Measurements from ENCODE around the gene IL17F. TPM values are rescaled to one million over a fixed set of nuclear protein-coding genes. Genes with fewer than 3 reads are reported as not detected.
A peak's percentile ranks its signal among the peaks of the same experiment; 100 is the strongest.

Gene IL17F
- total and polyA plus RNA-seq, 2 experiments from 2014 or later = not detected

GRCh38 chr6:52195886-52196285 lies 48.4 kb downstream of the IL17F start:
- Mint-ChIP-seq H3K4me1 (peaks cover 2% of the 10 kb centered on the region; the same call in 1 of the 3 replicates), H3K4me3 (no peak overlapping the region), H3K27me3 (ENCODE audit: insufficient read depth, low read depth, poor library complexity) (no peaks in the 10 kb centered on the region), H3K9me3 (peaks cover 30% of the 10 kb centered on the region), H3K27ac (no peak overlapping the region), H3K36me3 (ENCODE audit: low read depth) (peaks cover 24% of the 10 kb centered on the region)
- H3K79me2 ChIP-seq (replicated peaks; ENCODE audit: insufficient read depth) = no peaks in the 10 kb centered on the region
- H4K20me1 ChIP-seq (replicated peaks; ENCODE audit: insufficient read depth) = no peaks in the 10 kb centered on the region
- no peaks in the 10 kb centered on the region for H3F3A ChIP-seq (replicated peaks; ENCODE audit: low read depth)
- no peak overlapping the region for H3K4me3 ChIP-seq
- no peak for DNase-seq (ENCODE audit: low spot score)
- TF ChIP-seq STAT1 (IDR thresholded peaks at IDR 0.05; ENCODE audit: unreplicated experiment) (no peak), CTCF (conservative IDR thresholded peaks at IDR 0.05; ENCODE audit: low read depth in 2 of 2) (no peak), POLR2AphosphoS5 (IDR thresholded peaks at IDR 0.05; ENCODE audit: low read depth) (no peak), ETS1 (IDR thresholded peaks at IDR 0.05) (no peak), CREB1 (CRISPR knock-in tag; IDR thresholded peaks at IDR 0.05; ENCODE audit: low read depth) (no peak), JUNB (IDR thresholded peaks at IDR 0.05; ENCODE audit: unreplicated experiment) (no peak), NANOG (IDR thresholded peaks at IDR 0.05; ENCODE audit: borderline replicate concordance) (no peak)
- H3K4me1 ChIP-seq (ENCODE audit: insufficient read depth) = no peaks in the 10 kb centered on the region
- H3K27ac ChIP-seq (ENCODE audit: low read depth) = no peak overlapping the region
- no peak overlapping the region for H2AFZ ChIP-seq
- H3K9me2 ChIP-seq (ENCODE audit: insufficient read depth) = peaks cover 28% of the 10 kb centered on the region
- no peak overlapping the region for H3K4me2 ChIP-seq
- no peaks in the 10 kb centered on the region for H3K27me3 ChIP-seq (ENCODE audit: insufficient read depth)
- ATAC-seq = no peak
- H3K36me3 ChIP-seq (ENCODE audit: insufficient read depth) = peaks cover 6% of the 10 kb centered on the region; the same call in 1 of the 2 replicates

- Mint-ChIP-seq H3K4me3 (no peak overlapping the region), H3K4me1 (peaks cover 12% of the 10 kb centered on the region), H3K27ac (no peak overlapping the region), H3K36me3 (ENCODE audit: low read depth) (peaks cover 2% of the 10 kb centered on the region), H3K9me3 (no peaks in the 10 kb centered on the region; the same call in 2 of the 3 replicates), H3K27me3 (ENCODE audit: insufficient read depth, low read depth, poor library complexity) (peaks cover 5% of the 10 kb centered on the region)
- Histone ChIP-seq H3K27ac (ENCODE audit: low read depth) (no peak overlapping the region), H3K27me3 (ENCODE audit: insufficient read depth) (no peaks in the 10 kb centered on the region), H3K4me3 (no peak overlapping the region), H3F3A (replicated peaks; ENCODE audit: low read depth) (no peaks in the 10 kb centered on the region), H3K79me2 (replicated peaks; ENCODE audit: insufficient read depth) (no peaks in the 10 kb centered on the region), H3K36me3 (ENCODE audit: insufficient read depth) (no peaks in the 10 kb centered on the region), H4K20me1 (replicated peaks; ENCODE audit: insufficient read depth) (no peaks in the 10 kb centered on the region), H2AFZ (peak overlapping the region; percentile 18; the same call in 1 of the 2 replicates), H3K9me2 (ENCODE audit: insufficient read depth) (peaks cover 33% of the 10 kb centered on the region), H3K4me1 (ENCODE audit: insufficient read depth) (0 out of 2 replicates have a peak, but pooled peaks cover 4% of the 10 kb centered on the region), H3K4me2 (no peak overlapping the region)
- DNase-seq (ENCODE audit: low spot score) (no peak), ATAC-seq (no peak)
- no peak for TF ChIP-seq EZH2 (IDR thresholded peaks at IDR 0.05; ENCODE audit: low read depth, unreplicated experiment)
Observed at GRCh38 chr6:52191824-52192223, 52.5 kb downstream of the IL17F start.

GRCh38 chr6:52190409-52190808 lies 53.9 kb downstream of the IL17F start:
- peaks cover 31% of the 10 kb centered on the region for H3K9me2 ChIP-seq (ENCODE audit: insufficient read depth)
- peaks cover 12% of the 10 kb centered on the region for H3K4me1 Mint-ChIP-seq
- H3K27ac Mint-ChIP-seq = peak overlapping the region; percentile 88
- ATAC-seq (no peak), DNase-seq (ENCODE audit: low spot score) (no peak)
- no peak overlapping the region for H3K4me2 ChIP-seq
- H3K27ac ChIP-seq (ENCODE audit: low read depth) = no peak overlapping the region
- H3K4me1 ChIP-seq (ENCODE audit: insufficient read depth) = 0 out of 2 replicates have a peak, but pooled peaks cover 4% of the 10 kb centered on the region
- H3F3A ChIP-seq (replicated peaks; ENCODE audit: low read depth) = no peaks in the 10 kb centered on the region
- no peak overlapping the region for H3K4me3 Mint-ChIP-seq
- no peaks in the 10 kb centered on the region for H3K27me3 ChIP-seq (ENCODE audit: insufficient read depth)
- no peaks in the 10 kb centered on the region; the same call in 2 of the 3 replicates for H3K9me3 Mint-ChIP-seq
- H3K36me3 ChIP-seq (ENCODE audit: insufficient read depth) = no peaks in the 10 kb centered on the region
- no peaks in the 10 kb centered on the region for H4K20me1 ChIP-seq (replicated peaks; ENCODE audit: insufficient read depth)
- peaks cover 5% of the 10 kb centered on the region for H3K27me3 Mint-ChIP-seq (ENCODE audit: insufficient read depth, low read depth, poor library complexity)
- no peak overlapping the region for H3K4me3 ChIP-seq
- no peaks in the 10 kb centered on the region for H3K79me2 ChIP-seq (replicated peaks; ENCODE audit: insufficient read depth)
- peaks cover 2% of the 10 kb centered on the region for H3K36me3 Mint-ChIP-seq (ENCODE audit: low read depth)
- H2AFZ ChIP-seq = no peak overlapping the region
- TF ChIP-seq ETS1 (IDR thresholded peaks at IDR 0.05) (no peak), EZH2 (IDR thresholded peaks at IDR 0.05; ENCODE audit: low read depth, unreplicated experiment) (no peak), REST (IDR thresholded peaks at IDR 0.05; ENCODE audit: unreplicated experiment) (no peak), STAT1 (IDR thresholded peaks at IDR 0.05; ENCODE audit: unreplicated experiment) (no peak), CTCF (conservative IDR thresholded peaks at IDR 0.05; ENCODE audit: low read depth in 2 of 2) (no peak)

Measured in GM23338 (cell line).